GM19328 (cell line): ENCODE results near the gene DEFB132.
A peak's percentile ranks its signal among the peaks of the same experiment; 100 is the strongest.

Source experiments
- ATAC-seq: cut with Tn5 transposase; IDR thresholded peaks from one replicate; pipeline ENCODE4 v1.9.1; 2021; ENCODE audit warnings: mild to moderate bottlenecking, moderate library complexity; ENCODE audit not compliant: unreplicated experiment

Gene DEFB132

GRCh38 chr20:259981-260380 lies 2.5 kb downstream of the DEFB132 start:
- ATAC-seq, result no peak

GRCh38 chr20:263701-264100 lies 6.2 kb downstream of the DEFB132 start:
- ATAC-seq, result no peak

GRCh38 chr20:266596-267562 lies 9.4 kb downstream of the DEFB132 start:
- no peak for ATAC-seq

DNA sequence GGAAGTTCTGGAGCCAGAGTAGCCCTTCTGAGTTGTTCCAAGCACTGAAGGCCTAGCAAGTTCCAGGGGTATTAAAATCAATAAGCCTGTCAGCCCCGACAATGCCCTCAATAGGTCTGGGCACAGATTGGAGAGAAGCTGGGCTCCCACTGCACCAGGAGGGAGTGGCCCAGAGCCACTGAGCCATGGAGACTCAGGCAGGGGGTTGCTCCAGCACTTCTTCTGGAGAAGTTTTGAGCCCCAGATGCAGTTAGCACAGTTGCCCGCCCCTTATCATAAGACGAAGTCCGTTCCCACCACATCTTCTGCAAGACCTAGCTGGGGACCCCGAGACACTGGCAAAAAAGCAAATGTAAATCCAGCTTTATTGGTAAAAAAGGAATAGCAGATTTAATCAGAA lies 13.0 kb downstream of the DEFB132 start:
- ATAC-seq, result no peak

DNA sequence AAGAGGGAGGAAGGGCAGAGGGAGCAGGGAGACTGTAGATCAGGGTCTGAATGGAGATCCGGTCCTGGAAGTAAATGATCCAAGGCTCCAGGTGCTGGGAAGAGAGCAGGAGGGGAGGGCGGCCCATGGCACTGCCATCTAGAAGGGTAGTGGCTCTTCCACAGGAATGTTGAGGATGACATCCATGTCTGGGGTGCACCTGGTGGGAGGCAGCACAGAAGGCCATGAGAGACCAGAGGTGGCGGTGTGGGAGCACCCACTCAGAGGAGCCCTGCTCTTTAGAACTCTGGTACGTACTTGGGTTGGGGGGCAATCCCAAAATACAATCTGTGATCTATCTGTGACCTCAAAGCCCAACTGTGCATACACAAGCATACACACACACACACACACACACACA lies 13.5 kb downstream of the DEFB132 start:
- no peak for ATAC-seq

- no peak for ATAC-seq
These were observed 14.0 kb downstream of the DEFB132 start for GRCh38 chr20:271528-271927.

- no peak for ATAC-seq
These were observed 15.2 kb downstream of the DEFB132 start for GRCh38 chr20:272718-273117.

DNA sequence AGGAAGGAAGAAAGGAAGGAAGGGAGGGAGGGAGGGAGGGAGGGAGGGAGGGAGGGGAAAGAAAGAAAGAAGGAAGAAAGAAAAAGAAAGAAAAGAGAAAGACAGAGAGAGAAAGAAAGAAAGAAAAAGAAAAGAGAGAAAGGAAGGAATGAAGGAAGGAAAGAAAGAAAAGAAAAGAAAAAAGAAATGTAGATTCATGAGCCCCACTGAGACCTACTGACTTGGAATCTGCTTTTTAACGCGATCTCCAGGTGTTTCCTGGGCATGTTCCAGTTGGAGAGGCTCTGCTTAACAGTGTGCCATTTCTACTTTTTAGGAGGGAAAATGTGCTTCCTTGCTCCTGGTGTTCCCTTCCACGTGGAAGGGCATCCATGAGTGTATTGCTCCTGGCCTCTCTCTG lies 16.4 kb downstream of the DEFB132 start:
- ATAC-seq, result no peak

- no peak for ATAC-seq
These were observed 18.3 kb downstream of the DEFB132 start for GRCh38 chr20:275791-276190.

- no peak for ATAC-seq
These were observed 19.3 kb downstream of the DEFB132 start for GRCh38 chr20:276620-277495.

- ATAC-seq, result no peak
These were observed 19.9 kb downstream of the DEFB132 start for GRCh38 chr20:277496-277781.

- ATAC-seq, result no peak
These were observed 20.7 kb downstream of the DEFB132 start for GRCh38 chr20:278181-278580.

DNA sequence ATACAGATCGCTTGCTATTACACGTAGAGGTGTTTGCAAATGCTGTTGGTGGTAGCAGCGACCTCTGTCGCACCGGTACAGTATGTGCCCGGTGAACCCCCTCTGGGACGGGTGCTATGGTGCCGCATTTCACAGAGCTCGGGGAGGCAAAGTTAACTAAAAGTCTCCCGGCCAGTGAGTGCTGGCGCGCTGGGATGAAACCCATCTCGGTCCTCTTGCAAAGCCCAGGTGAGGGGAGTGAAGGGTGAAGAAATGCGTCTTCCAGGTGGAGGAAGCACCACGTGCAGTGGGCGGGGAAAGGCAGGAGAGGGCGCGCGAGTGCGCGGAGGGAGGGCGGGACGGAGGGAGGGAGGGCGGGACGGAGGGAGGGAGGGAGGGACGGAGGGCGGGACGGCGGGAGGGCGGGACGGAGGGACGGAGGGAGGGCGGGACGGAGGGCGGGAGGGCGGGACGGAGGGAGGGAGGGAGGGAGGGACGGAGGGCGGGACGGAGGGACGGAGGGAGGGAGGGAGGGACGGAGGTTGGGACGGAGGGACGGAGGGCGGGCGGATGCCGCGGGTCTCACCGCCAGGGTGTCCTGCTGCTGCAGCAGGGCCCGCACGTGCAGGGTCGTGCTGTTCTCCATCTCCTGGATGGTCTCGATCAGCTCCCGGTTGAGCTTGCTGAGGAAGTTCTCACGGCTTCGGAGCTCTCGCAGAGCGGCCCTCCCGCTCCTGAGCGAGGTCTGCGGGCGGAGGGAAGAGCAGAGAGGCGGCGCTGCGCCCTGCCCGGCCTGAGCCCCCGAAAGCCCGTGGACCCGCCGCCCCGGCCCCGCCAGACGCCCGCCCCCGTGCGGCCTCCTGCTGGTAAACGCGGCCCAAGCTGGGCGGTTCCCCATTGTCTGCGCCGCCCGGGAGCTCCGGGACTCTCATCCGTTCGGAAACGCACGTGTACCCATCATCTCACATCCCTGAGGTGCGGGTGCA lies 21.4 kb downstream of the DEFB132 start:
- ATAC-seq, result no peak

DNA sequence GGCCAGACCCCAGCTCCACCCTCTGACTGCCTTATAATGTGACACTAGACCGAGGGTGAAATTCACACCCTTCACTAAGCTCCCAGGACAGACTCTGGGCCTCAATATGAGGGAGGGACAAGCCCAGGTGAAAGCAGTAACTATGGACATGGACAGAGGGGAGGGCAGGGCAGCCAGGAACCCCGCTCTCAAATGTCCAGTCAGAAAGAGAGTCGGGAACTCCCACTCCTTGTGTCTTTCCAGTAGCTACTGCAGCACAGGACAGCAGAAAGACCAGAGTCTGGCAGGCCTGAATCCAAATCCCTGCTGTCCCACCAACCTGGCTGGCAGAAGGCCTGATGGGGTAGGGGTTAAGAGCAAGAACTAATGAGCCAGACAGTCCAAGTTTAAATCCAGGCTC lies 26.6 kb downstream of the DEFB132 start:
- ATAC-seq, result no peak

DNA sequence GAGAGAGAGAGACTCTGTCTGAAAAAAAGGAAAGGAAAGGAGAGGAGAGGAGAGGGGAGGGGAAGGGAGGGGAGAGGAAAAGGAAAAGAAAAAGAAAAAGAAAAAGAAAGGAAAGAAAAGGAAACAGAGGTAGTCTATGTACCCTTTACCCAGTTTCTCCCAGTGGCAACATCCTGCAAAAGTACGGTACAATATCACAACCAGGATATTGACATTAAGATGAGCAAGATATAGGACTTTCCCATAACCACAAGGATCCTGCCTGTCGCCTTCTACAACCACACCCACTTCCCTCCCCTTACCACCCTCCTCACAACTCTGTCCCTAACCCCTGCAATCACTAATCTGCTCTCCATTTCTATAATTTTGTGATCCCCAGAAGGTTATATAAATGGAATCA lies 29.0 kb downstream of the DEFB132 start:
- ATAC-seq, result no peak

DNA sequence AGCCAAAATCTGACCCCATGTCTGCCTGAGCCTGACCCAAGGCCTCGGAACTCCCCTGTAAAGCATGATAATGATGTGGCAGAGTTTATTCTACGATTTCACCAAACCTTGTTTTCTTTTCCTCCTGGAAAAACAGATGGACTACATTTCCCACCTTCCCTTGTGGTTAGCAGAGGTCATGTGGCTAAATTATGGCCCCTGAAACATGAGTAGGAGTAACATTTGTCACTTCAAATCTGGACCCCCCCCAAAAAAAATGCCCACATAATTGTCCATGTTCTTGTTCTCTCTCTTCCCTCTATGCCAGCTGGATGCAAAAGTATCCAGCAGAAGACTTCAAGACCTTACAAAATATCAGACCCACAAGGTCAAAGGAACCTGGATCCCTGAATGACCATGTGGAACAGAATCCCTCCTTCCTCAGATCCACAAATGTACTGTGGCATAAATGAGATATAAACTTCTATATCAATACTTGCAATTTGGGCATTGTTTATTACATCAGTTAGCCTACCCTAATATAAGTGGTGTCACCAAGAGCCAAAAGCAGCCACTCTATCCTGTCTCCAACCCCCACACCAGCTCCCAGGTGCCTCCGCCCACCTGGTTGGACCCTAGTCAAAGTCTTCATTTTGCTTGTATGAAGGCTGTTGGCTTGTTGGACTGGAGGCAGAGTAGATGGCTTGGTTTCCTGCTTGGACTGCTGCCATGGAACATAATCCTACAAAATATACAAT lies 31.6 kb downstream of the DEFB132 start:
- no peak for ATAC-seq

DNA sequence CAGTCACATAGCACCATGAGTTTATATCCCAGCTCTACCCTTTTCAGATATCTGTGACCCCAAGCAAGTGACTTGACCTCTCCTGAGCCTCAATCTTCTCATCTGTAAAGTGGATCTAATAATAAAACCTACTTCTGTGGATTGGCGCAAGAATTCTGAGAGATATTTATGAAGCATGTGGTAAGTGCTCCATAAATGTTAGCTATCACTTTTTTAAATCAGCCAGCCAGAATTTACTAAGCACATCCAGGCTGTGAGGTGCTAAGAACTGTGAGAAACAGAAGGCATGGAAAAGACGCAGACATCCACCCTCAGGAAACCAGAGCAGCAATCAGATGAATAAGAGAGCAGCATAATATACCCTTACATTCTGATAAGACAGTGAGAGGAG lies 32.2 kb downstream of the DEFB132 start:
- peak; percentile 9 for ATAC-seq

- peak; percentile 83 for ATAC-seq
These were observed 32.7 kb downstream of the DEFB132 start, which contains the start of gene C20orf96 for GRCh38 chr20:290084-290831. Gene C20orf96 (minus strand): TSS chr20:290750. CDS start chr20:290610, 140 bp downstream.

DNA sequence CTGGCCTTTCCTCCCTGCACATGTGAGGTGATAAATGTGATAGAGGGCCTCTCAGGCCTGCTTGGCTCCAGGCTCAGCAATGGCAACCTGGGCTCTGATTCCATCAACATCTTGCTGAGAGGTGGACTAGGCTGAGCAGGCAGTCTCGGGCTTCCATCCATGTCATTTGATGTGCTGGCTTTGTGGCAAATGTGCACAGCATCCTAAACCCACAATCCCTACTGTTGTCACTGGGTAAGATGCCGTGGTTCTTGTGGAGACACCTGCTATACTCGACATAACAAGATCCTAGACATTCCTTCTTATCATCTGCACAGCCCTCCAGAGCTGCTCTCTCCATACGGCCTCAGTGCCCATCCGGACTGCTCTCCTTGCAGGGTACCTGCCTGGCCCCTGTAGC lies 37.1 kb downstream of the DEFB132 start:
- no peak for ATAC-seq
